CD4-positive, alpha-beta T cell treated with Interleukin-1 beta for 1 hour (primary cell): Measurements from ENCODE around the gene TAX1BP3.

Source experiments
- DNase-seq, 2 donors: peaks; one replicate each; pipeline ENCODE4 v3.0.0-alpha.2; 2020 to 2022

Gene TAX1BP3

DNA sequence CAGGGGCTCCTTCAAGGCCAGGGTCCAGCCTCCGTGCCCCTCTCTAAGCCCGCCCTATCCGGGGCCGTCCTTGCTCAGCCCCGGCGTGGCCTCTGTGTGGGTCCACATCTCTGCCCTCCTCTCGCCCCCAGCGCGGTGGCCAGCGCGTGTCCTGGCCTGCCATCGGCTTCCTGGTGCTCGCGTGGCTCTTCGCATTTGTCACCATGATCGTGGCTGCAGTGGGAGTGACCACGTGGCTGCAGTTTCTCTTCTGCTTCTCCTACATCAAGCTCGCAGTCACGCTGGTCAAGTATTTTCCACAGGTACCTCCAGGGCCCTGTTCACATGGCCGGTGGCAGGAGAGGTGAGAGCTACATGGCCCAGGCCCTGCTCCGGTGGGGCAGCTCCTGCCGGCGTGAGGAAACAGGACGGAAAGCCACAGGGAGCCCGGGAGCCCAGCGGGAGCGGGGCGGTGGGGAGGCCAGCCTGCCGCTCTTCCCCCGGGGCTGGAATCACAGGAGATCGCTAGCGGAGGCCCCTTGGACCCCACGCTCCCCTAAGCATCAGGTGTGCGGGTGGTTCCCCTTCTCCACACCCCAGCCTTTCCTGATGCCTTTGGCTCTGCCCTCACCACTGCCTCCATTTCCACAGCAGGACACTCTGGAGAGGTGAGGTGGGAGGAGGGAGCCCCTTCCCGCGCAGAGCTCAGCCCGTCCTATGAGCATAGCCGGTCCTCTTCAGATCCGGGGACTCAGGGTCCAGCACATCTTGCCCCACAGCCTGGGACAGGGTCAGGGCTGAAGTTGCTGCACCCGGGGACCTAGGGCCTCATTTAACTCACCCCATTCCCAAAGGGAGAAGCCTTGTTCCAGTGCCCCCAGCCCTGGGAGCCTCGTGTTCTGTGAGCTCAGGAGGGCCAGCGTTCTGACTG is 10.2 kb downstream of the TAX1BP3 start:
- DNase-seq, result no peak

DNA sequence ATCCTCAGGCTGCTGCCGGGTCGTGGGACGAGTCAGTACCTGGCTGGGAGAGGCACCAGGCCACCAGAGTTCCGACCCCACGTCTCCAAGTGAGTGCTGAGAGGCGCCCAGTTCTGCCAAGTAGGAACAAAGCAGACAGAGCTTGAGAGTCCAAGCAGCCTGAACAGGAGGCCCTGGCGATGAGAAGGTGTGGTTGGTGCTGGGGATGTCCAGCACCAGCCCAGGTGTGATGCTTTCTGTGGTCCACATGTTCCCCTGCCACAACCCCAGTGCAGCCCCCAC is 10.8 kb downstream of the TAX1BP3 start:
- no peak for DNase-seq

DNA sequence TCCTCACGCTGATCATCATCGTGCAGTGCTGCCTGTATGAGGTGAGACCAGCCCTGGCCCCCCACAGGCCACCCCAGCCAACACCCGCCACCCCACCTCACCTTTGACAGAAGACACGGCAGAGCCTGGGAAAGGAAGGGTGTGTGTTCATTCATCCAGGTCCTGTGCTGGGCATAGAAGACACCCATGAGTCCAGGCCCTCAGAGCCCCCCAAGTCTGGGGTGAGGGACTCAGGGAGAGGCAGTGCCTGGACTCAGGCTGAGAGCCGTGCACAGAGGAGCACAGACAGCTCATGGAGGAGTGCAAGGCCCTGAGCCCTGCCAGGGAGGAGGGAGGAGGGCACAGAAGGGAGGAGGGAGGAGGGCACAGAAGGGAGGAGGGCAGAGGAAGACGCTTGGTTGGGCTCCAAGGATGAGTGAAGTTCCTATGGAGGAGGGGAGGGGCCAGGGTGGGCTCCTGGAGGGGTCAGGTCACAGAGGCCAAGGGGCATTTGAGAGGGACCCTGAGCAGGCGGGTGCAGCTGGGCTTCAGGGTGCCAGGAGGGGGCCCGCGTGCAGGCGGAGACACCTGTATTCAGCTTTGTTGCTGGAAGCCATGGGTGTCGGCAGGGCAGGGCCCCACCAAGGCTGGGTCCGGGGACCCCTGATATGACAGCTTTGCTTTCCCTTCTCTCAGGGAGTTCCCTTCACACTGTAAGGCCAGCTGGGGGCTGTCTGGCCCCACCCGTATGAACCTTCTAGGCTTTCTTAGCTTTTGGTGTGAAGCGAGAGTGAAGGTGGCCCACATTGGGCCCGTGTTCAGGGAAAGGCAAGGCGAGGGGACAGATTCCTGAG is 11.4 kb downstream of the TAX1BP3 start:
- DNase-seq, result no peak

DNA sequence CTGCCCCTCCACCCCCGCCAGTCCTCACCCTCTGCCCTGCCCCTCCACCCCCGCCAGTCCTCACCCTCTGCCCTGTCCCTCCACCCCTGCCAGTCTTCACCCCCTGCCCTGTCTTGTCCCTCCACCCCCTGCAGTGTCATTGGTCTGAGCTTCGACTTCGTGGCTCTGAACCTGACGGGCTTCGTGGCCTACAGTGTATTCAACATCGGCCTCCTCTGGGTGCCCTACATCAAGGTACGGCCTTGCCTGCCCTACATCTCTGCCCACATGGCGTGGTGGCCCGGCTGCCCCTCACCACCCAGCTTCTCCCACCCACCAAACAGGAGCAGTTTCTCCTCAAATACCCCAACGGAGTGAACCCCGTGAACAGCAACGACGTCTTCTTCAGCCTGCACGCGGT is 12.0 kb downstream of the TAX1BP3 start:
- DNase-seq, result no peak

DNA sequence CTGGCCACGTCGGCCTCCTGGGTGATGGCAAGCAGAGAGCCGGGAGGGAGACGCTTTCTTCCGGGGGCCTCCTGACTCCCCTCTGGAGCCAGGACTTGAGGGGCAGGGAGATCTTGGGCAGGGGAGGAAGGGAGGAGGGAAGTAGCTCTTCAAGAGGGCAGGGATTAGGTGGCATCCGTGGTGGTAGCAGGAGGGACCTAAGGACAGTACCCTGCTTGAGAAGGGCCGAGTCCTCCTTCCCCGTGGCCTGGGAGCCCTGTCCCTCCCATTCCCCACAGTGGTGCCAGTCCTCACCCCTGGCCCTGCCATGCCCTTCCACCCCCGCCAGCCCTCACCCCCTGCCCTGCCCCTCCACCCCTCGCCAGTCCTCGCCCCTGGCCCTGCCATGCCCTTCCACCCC is 12.6 kb downstream of the TAX1BP3 start:
- no peak for DNase-seq

DNA sequence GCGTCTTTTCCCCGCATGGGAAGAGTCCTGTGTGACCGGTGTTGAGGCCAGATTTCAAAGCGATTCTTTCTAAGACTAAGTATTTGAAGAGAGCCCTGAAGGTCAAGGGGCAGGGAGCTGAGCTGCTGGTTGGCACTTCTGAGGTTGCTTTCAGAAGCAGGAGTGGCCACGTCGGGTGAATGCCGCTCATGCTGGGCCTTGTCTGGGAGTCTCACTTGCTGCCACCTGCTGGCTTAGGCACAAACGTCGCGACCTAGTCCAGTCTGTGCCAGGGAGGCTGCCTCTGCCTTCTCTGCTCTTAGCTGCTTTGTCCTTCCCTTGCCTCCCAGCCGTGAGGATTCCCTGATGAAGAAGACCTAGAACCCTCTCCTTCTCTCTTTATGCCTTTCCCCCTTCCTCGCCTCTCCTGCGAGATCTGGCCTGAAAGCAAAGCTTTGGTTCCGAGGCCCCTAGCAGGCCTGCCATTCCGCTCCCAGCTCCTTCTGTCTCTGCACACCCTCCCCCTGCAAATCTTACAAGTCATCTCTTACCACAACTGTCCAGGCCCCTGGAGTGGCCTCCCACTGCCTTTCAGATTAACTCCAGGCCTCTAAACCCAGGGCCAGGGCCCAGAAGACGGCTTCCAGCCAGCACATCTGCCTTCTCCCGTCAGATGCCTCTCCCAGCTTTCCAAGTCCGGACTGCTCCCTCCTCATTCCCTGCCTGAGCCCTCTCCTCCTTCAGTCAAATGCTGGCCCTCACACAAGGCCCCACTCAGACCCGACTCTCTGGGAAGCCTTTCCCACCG is 20.4 kb downstream of the TAX1BP3 start:
- DNase-seq, result peak; percentile 17 to 40

DNA sequence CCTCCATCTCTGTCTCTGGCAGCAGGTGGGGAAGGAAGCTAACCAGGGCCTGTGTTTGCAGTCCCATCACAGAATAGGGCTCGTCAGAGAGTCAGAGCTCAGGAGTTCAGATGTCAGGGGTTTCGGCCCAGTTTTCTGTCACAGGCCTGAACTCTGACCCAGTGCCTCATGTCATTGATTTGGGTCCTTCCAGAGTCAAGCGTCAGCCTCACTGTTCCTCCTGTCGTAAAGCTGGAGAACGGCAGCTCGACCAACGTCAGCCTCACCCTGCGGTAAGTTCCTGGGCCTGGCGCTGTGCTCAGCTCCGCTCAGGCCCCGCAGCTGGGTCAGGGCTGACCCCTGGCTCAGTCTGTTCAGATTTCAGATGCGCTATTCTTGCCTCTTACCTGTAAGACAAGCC is 21.1 kb downstream of the TAX1BP3 start:
- no peak for DNase-seq

DNA sequence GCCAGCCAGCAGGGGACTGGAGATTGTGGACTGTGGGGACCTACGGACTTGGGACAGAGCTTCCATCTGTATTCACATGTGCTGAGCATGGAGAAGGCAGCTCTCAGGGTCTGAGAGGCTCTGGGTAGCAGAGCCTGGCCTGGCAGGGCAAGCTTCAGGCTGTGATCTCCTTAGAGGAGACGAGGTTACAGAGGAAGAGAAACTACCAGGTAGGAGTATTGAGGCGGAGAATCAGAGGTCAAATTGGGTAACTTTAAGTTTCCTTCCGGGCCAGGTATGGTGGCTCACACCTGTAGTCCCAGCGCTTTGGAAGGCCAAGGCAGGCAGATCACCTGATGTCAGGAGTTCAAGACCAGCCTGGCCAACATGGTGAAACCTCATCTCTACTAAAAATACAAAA is 23.1 kb downstream of the TAX1BP3 start:
- no peak for DNase-seq

DNA sequence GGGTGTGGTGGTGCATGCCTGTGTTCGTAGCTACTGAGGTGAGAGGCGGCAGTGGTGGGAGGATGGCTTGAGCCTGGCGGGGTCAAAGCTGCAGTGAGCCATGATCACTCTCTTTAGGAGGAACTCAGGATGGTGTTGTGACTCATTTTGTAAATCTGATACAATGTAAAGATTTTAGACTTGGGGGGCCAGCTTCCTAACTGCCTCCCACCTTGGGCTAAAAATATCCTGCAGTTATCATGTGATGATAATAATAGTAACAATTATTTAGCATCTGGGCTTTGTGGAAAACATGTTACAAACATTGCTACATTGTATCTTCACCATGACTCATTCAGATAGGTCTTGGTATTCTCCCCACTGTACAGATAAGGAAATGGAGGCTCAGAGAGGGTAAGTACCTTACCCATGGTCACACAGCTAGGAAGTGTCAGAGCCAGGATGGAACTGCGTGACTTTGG is 24.5 kb downstream of the TAX1BP3 start:
- DNase-seq, result no peak

DNA sequence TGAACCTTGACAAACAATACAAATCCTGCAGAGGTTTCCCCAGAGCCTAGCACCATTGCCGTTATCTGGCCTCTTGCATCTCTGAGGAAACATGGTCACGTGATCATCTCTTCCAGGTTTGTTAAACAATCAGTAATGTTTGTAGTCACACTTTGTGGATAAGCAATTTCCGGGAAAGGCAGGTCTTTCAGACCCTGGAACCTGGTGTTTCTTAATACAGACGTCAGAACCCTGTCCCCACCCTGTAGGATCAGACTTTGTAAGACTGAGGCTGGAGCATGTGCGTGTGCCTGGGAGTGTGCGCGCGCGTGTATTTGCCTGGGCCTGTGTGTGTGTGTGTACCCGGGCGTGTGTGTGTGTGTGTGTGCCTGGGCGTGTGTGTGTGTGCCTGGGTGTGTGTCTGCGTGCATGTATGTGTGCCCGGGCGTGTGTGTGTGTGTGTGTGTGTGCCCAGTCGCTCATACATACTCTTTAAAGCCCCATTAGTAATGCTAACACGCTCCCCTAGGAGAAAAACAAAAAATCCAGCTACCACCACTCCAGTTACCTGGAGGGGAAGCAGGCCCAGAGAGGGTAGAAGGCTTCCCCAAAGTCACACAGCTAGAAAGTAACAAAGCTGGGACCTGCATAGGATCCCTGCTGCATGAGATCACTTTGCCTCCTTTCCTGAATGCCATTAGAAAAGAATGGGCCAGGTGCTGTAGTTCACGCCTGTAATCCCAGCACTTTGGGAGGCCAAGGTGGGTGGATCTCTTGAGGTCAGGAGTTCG is 26.5 kb downstream of the TAX1BP3 start:
- DNase-seq, result no peak

DNA sequence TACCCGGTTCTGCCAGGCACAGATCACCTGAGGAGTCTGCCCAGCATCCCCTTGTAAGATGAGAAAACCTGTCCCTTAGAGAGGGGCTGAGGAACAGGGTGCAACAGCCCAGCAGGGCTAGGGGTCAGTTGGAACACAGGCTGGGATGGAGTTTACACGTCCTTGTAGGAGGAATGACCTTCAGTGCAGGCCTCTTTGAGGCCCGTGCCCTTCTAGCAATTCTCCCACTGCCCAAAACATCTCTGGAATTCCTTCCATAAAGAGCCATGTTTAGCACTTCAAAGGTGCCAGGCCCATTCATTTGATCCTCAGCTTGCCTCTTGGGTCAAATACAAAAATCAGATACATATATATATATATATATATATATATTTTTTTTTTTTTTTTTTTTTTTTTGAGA is 27.4 kb downstream of the TAX1BP3 start:
- no peak for DNase-seq

DNA sequence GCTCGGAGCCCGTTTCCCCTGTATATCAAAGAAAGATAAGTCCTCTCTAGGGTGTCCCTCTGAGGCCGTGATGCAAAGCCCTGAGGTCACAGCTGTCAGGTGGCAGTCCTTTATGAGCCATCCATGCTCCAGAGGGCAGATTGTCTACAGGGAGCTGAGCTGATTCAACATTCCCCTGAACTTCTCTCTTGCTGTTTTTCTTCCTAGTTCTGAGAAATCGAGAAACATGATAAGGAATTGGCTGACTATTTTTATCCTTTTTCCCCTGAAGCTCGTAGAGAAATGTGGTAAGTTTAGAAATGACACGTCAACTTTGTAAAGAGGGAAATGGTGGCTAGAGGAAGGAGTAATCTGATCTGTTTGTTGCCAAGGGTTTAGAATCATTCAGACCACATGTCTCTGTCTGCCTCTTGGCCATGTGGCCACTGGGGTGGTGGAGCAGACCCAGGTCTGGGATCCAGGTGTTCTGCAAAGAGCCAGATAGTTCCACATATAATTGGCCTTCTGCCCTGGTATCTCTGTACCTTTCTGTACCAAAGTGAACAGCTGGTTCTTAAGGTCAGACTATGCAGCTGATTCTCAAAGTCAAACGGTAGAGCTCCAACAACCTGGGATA is 28.3 kb downstream of the TAX1BP3 start:
- DNase-seq, result peak in 1 of 2 donors; percentile 23

DNA sequence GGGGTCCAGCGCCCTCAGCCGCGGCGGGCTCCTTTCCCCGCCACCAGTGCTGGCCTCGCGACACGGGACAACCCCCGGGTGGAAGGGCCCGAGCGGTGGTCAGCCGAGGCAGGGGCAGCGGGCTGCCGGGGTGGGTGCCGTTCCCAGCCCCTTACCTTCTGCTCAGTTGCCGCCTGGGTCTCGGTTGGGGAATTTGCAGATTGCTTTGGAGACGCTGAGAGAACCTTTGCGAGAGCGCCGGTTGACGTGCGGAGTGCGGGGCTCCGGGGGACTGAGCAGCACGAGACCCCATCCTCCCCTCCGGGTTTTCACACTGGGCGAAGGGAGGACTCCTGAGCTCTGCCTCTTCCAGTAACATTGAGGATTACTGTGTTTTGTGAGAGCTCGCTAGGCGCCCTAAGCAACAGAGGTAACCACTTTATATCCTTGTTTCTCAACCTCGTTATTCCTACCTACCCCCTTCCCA is 31.4 kb downstream of the TAX1BP3 start:
- no peak for DNase-seq

DNA sequence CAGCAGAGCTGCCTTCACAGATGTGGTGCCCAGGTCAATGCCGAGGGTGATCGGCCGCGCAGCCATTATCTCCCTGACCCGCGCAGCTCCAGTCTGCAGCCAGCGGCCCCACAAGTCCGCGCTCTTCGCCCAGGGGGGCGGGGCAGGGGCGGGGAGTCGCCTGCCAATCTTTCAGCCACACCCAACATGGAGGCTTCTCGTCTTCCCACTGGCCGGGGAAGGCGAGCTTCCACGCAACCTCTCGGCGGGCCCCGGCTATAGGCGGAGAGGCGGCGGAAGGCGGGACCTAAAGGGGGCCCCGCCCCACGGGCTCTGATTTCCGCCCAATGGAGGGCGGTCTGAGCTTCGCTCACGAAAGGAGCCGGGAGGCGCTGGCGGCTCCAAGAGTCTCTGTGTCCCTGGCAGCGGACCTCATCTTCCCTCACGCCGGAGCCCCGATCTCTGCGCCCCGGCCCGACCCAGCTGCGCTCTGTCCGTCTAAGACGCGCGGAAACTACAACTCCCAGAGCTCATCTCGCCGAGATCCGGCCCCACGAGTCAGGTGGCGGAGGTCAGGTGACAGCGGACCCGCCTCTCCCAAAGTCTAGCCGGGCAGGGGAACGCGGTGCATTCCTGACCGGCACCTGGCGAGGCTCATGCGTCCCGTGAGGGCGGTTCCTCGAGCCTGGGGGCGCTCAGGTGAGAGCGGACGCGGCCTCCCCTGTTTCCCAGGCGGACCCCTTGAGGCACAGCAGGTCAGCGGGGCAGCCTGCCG is 32.0 kb downstream of the TAX1BP3 start, which contains the start of the genes CTNS and SHPK:
Gene CTNS, plus strand, starts transcription at position 607 of the 754 bp plus-strand sequence. CDS start 3,447 bp downstream, outside the sequence.
Gene SHPK, minus strand, starts transcription at position 97 of the 754 bp plus-strand sequence. Its CDS starts 31 bp downstream, at position 66.
- peak; percentile 94 to 95 for DNase-seq

DNA sequence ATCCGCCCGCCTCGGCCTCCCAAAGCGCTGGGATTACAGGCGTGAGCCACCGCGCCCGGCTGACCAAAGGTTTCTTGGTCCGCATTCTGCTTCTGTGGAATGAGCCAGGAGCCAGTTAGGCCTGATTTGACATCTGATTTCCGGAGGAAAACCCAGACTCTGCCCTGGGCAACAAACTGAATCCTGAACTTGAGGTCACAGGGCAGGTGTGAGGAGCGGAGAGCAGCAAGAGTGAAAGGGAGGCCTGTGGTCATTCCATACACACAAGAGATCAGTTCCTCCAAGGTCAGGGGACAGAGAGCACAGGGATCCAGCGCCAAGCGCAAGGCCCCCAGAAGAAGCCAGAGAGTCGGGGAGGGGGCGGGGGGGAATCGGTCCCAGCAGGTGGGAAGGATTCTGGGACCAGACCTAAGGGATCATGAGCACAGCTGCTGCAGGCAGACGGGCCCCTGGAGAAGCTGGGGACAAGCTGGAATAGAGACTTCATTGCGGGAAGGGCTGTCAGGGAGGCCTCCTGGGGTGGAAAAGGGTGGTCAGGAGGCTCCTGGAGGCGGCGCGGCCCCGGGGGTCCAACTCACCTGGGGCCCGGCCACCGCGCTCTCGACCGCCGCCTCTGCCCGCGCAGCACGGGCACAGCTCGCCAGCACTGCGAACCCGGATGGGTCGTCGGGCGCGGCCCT is 32.8 kb downstream of the TAX1BP3 start:
- no peak for DNase-seq

DNA sequence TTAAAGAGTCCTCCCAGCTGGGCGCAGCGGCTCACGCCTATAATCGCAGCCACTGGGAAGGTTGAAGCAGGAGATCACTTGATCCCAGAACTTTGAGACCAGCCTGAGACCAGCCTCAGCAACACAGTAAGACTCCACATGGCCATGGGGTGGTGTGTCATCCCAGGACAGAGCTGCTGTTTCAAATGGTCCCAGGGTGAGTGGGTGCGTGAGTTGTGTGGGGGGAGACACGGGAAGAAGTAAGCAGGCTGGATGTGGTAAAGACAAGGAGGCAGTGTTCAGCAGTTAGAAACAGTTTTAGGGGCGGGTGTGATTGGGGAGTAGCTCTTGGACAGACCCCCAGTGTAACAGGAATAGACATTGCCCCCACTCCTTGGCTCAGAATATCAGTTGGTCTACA is 36.1 kb downstream of the TAX1BP3 start:
- DNase-seq, result no peak

DNA sequence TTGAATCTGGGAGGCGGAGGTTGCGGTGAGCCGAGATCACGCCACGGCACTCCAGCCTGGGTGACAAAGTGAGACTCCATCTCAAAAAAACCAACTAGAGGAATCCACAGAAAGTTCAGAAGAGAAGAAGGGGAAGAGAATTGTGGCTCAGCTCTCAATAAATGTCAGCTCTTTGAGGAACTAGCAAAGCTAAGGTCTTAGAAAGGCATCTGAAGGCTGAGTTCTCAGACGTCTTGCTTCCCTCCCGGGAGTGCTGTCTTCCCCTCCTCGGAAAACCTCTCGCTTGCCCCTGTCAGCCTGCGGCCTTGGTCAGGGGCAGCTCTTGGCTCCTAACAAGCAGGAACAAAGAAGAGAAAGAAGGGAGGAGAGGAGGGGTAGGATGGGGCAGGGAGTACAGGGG is 37.6 kb downstream of the TAX1BP3 start:
- DNase-seq, result no peak

DNA sequence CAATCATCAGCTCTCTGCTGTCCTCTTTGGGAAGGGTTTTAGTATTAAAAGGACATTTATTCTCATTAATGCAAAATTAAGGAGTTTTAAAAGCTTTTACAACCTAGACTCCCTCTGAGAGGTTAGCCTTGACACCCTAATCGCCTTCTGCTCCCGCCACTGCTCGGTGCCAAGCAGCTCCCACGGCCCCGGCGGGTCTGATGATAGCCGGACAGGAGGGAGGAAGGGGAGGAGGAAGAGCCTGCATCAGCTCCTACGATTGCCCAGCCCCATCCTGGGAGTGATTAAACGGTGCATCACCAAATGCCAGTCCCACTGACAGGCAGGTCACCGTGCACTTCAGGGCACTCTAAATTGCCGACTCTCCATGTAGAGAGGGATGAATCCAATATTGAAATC is 40.6 kb downstream of the TAX1BP3 start:
- no peak for DNase-seq

DNA sequence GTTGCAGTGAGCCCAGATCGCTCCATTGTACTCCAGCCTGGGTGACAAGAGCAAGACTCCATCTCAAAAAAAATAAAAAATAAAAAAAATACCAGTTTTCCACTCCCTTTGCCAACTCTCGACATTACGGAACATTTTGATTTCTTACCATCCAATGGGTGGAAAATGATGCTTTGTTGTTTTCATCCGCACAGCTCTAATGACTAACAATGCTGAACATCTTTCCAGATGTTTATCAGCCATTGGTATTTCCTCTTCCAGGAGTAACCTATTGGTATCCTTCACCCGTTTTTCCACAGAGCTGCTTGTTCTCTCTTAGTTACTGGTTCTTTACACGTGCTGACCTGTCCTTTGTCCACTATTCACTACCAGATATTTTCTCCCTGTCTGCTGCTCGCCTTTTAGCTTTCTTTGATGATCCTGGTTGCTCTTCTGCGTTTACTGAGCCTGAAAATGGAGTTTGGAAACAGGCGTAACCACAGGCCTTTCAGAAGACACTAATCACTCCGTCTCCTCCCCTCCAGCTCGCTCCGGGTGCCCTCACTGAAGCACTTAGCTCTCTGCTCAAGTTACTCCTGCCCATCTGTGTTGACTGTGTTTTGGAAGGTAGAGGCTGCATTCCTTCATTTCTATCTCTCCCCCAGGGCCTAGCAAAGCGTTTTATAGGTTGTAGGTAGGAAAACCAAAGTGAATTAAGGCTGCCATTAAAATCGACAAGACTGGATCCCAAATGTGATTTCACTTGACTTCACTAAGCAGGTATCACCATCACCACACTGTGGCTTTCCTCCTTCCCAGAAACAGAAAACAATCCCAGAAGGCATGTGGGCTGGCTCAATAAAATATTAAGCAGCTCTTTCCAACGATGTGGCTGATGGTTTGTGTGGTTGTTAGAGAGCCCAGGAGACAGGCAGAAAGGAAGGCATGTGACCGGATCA is 41.3 kb downstream of the TAX1BP3 start:
- DNase-seq, result no peak
